ENCODE measurements around the gene ZNF574.
"Not testable (repeated sequence)": the region's sequence is repeated elsewhere in the genome, so short reads cannot be mapped to it uniquely, and the experiment has no call there.

The ZNF574 gene

DNA sequence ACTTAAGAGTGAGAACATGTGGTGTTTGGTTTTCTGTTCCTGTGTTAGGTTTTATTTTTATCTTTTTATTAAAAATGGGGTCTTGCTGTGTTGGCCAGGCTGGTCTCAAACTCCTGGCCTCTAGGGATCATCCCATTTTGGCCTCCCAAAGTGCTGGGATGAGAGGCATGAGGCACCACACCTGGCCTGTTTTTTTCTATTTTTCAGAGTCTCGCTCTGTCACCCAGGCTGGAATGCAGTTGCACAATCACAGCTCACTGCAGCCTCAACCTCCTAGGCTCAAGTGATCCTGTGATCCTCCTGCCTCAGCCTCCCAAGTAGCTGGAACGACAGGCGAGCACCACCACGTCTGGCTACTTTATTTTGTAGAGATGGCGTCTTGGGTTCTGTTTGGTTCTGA is 7.6 kb downstream of the ZNF574 start:
- DNase-seq, result no peak

DNA sequence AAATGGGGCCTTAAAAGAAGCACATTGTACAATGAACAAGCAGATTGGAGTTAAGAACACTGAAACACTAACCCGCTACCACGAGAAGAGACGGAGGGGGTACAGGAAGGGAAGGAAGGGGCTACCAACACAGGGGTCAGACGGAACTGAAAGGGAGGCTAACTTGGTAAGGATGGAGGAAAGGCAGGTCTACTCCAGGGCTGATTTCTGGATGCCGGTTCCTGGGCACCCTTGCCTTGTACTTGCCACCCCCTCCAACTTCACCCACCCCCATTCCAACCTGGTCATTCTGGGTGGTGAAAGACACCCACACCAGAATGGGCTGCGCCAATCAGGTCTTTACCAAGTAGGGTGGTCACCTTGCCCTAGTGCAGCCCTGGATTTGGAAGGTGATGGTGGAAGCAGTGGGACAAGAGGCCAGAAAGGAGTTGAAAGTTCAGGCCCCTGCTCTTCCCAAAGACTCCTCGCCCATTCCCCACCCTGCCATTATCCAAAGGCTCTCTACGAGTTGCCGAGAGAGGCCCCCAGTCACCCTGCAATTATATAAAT is 10.3 kb downstream of the ZNF574 start:
- no peak for DNase-seq

DNA sequence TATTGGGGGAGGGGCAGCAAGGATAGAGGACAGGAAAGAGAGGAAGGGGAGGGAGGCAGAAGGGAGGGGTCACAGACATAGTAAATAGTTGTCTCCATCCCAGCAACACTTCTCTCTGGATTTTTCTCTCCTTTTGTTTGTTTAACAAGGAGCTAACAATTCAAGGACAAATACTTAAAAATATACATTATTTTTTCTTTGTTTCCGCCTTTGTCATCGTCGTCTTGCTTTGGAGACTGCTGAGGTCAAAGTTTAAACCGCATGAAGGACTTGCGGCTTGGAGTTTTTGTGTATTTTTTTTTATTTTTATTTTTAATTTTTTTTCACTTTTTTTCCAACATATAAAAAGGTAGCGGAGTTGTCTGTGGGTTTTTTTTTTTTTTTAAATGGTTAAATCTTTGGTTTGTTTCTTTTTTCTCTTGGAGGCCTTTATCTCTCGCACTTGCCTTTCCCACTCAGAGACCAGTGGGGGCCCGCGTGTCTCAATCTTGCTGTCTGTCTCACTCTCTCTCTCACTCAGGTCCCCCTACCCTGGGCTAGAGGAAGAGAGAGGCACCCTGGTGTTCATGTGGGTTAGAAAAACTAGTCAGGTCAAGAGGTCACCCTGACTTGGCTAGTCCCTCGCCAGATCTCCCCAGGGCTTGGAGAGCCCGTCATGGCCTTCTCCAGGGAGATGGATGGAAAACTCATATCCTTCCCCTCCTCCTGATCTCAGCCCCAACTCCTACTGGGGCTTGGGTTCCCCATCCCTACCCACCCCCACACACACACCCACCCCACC is 11.0 kb downstream of the ZNF574 start:
- no peak for DNase-seq

DNA sequence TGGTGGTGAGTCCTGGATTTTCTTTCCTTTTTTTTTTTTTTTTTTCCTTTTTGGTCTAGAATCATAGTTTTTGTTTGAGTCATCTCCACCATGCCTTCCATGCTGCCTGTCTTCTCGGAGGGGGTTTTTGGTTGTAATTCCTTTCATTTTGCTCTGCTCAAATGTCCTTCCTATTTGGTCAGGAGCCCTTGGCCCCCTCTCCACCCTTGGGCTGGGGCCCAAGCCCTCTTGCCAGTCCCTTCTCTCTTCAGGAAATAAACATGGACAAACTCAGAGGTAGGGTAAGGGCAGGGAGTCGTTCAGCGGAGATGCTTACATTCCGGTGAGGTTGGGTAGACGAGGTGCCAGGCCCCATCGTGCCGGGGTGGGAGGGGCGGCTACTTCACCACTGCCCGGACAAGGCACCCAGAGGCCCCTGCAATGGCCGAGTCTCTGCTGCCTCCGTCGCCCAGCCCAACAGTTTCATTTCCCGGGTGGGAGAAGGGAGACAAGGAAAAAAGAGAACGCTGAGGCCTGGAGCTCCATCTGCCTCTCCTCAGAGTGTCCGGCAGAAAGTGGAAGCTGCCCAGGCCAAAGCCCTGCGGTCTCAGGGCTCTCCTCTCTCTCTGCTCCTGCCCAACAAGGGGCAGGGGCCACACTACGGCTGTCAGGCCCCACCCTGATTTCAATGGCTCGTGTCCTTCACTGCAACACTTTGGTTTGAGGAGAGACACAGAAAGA is 12.7 kb downstream of the ZNF574 start:
- DNase-seq, result no peak

DNA sequence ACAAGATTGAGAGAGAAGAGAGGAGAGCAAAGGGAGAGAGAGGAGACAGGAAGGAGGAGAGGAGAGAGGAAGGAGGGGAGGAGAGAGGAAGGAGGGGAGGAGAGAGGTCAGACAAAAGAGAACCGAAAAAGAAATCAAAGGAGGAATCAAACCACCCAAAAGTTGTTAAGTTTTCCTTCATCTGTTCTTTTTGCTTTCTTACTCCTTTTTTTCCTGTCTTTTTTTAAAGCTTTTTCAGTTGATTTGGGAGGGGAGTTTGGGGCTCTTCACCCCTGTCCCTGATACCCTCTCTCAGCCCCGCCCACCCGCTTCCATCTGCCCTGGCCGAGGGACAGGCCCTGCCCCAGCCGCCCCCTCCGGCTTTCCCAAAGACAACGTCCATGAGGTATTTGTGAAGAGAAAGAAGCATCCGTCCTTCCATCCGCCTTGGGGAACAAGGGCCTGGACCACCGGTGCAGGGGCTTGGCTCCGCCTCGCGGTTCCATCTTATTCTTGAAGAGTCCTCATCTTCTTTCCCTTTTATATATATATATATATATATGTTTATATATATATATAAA is 13.3 kb downstream of the ZNF574 start:
- no peak for DNase-seq

DNA sequence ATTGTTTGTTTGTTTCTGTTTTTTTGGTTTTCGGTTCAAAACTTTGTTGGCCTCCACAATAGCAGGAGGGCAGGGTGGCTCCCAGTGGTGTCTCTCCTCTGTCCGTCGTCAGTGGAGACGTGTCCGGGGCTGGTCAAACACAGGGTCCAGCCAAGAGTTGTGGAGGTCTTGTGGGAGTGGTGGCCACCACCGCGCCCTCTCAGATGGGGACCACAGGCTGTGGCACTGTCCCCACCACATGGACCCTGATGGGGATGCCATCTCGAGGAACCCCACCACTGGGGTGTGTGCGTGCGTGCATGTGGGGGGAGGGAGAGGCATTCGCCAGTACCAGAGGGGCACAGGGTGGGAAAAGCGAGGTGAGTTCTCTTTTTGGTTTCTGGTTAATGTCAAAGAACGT is 13.8 kb downstream of the ZNF574 start:
- DNase-seq, result no peak

DNA sequence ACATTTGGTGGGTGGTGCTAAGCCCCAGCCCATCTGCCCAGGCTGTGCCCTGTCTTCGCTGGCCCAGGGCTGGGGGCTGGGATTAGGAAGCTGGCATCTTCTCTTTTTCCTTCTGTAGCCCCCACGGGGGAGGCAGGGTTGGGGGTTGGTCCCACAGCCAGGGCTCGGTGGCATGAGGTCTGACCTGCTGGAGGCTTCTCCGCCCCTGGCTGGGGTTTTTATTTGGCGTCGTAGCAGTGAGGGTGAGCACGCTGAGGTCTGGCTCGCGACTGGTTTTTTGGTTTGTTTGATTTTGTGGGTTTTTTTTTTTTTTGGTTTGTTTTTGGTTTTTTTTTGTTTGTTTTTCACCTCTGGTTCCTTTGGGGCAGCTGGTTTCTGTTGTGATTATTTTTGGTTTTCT is 14.7 kb downstream of the ZNF574 start:
- peak; percentile 18 for DNase-seq

DNA sequence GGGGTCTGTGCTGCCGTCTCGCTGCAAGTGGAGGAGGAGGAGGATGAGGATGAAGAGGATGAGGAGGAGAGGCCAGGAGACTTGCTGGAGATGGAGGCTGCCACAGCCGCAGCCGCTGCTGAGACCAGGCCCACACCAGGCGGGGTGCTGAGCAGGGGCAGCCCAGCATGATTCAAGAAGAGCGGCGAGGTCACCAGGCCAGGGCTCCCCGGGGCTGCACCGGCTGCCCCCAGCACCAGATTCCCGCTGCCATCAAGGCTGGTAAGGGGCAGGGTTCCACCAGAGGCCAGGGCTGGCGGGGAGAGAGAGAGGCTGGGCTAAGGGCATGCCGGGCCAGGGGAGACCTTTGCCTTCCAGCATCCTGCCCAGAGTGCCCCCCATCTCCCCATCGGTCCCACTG is 15.3 kb downstream of the ZNF574 start:
- no peak for DNase-seq

DNA sequence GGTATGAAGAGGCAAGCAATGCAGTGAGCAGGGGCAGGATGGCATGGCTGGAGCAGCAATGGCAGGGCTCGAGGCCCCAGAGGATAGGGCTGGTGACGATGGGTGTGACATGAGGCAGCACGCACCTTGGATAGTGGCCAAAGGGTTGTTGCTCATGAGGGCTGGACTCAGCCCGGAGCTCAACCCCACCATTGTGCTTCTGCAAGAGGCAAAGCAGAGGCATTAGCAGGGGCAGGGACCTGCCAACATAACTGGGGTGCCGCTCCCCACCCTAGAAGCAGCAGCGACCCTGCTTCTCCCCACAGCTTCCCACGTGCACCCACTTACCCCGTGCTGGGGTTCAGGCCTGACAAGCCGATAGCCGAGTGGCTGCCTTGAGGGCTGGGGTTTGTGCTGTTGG is 15.8 kb downstream of the ZNF574 start:
- DNase-seq, result no peak

DNA sequence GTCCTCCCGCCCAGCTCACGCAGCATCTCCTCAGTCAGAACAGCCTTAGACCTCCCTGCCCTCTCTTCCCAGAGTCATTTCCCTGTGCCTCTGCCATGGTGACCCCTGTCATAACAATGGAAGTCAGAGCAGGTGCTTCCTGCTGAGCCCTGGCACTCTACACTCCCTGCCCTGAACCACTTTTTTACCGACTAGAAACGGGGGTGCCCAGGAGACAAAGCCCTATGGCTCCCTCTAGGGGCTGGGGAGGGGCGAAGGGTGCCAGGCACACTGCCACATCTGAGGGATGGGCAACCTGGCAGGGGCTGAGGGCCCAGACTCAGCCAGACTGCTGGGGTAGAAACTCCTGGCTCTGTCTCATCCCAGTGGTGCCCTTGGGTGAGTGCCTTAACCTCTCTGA is 16.4 kb downstream of the ZNF574 start:
- DNase-seq, result peak; percentile 52

DNA sequence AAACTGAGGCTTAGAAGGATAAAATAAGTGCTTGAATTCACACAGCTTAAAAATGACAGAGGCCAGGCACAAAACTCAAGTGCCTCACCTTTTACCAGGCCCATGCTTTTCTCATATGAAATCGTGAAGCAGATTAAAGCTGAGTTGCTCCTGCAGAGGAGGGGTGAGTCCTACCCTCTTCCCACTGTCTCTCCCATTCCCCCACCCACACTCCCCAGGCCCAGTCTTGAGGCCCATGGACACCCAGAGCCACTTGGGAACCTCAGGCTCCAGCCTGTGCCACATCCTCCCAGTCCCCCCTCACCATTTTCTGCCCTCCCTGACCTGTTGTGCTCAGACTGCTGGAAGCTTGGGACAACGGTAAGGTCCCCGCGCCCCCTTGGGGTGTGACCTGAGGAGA is 17.5 kb downstream of the ZNF574 start:
- DNase-seq, result no peak

DNA sequence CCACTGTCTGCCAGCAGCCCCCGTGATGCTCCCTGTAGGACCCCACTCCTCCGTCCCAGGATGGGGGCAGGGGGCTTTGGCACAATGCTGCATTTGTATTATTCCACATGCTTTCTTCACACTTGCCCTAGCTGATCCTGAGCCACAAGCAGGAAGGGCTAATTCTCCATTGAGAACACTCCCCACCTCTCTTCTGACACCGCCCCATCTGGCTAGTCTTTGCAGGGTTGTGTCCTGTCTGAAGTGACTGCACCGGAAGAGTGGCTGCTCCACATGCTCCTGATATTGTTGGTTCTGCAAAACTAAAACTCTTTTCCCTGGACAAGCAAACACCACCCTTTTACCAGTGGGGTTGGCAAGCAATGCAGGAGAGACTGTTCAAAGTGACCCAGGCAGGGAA is 18.0 kb downstream of the ZNF574 start:
- DNase-seq, result no peak

DNA sequence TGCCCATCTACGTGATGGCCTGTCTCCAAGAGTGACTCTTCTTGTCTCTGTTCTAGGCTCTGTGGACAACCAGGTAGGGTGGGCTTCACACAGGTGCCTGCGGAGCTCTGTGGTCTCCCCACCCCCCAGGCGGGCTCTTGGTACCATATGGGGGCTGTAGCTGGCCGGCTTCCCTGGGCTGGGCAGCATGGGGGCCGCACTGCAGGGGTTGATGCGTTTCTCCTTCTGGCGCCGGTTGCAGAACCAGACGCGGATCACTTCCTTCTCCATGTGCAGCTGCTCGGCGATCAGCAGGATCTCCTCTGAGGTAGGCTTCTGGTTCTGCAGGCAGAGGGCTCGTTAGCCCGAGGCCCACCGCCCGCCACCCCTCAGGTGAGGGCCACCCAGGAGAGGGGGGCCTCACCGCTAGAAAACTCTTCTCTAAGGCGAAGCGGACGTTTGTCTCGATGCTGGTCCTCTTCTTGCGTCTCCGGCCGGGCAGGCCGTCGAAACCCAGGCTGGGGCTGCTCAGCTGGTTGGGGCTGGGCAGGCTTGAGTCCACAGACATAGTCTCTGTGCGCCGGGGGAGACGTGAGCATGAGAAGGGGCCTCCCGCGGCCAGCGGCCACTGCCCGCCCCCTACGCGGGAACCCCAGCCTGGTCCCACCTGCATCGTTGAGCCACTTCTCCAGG is 19.3 kb downstream of the ZNF574 start:
- DNase-seq, result no peak

DNA sequence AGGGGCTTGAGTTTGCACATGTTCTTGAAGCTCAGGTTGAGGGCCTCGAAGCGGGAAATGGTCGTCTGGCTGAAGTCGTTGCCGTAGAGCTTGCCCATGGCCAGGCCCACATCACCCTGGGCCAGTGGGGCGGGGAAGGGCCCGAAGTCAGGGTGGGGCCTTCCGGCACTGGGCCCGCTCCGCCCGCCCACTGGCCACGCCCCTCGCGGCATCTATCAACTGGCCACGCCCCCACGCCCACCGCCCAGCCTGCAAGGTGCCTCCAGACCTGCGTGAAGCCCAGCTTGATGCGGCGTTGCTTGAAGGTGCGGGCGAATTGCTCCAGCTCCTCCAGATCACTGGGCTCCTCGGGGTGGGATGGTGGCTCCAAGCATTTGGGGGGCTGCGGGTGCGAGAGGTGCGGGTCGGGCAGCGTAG is 19.9 kb downstream of the ZNF574 start:
- no peak for DNase-seq

DNA sequence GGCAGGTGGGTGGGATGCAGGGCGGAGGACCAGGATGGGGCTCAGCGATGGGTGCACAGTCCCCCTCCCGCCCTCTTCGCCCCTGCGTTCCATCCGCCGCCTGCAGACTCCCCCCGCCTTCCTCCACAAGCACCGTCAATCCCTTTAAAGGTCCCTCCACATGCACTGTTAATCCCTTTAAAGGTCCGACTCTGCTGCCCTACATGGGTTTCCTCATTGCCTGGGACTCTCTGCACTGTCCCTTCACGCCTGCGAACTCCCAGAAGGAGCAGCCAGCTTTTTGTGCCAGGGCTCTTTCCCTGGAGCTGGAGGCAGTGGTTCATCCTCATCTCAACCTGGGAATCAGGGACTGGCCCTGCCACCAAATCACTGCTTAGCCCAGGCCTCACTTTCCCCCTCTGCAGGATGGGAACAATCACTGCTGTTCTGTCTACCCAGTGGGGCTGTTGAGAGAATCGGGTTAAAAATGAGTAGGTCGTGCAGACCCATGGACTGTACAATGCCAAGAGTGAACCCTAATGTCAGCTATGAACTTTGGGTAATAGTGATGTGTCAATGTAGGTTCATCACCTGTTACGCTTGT is 20.4 kb downstream of the ZNF574 start:
- DNase-seq, result no peak

DNA sequence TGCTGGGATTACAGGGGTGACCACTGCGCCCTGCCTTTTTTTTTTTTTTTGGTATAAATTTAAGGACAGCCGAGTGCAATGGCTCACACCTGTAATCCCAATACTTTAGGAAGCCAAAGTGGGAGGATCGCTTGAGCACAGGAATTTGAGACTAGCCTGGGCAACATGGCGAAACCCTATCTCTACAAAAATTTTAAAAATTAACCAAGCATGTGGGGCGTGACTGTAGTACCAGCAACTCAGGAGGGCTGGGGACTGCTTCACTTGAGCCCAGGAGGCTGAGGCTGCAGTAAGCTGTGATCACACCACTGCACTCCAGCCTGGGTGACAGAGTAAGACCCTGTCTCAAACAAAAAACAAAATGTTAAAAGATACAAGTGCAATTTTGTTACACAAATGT is 21.5 kb downstream of the ZNF574 start:
- DNase-seq, result no peak

DNA sequence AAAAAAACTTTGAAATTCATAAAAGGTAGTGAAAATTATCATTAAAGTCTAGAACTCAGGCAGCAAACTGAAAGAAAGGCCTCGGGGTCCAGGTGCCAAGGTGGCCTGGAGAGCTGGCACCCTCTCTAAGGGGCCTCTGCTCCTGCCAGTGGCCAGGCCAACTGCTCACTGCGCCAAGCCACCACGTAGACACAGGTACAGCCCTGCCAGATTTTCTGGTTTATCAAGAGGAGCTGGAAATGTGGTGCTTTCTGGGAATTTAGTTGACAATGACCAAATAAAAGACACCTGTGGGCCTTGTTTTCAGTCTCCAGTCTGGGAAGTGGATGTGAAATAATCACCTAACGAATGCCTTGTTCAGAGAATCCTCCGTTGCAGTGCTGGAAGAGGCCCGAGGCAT is 22.8 kb downstream of the ZNF574 start:
- DNase-seq, result no peak

DNA sequence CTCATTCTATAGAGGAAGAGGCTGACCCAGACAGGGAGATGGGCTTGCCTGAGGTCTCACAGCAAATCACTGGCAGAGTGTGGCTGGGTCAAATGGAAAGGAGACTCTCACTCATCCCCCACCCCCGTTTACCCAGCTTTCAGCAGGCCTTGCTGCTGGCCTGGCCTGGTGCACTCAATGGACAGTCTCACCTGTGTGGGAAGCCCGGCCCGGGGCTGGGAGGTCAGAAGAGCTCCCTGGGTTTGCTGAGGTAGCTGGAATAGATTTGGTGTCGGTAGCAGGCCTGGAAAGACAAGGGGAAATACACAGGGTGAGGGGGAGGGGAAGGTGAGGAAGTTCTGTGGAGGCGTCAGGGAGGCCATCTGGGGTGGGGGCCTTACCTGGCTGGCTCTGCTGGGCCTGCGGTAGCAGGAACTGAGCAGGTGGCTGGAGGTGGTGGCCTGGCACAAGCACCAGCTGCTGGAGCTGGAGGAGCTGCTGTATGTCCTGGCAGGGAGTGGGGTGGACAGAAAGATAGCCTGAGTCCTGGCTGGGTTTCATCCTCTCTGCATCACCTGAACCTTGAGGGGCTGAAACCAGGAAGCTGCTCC is 23.5 kb downstream of the ZNF574 start:
- DNase-seq, result no peak

DNA sequence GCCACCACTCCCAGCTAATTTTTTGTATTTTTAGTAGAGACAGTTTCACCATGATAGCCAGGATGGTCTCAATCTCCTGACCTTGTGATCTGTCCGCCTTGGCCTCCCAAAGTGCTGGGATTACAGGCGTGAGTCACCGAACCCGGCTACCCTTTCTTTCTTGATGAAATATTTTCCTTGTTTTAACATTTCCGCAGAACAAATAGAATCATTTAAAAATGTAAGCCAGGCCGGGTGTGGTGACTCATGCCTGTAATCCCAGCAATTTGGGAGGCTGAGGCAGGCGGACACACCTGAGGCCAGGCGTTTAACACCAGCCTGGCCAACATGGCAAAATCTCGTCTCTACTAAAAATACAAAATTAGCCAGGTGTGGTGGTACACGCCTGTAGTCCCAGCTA is 24.3 kb downstream of the ZNF574 start:
- DNase-seq, result not testable (repeated sequence)

DNA sequence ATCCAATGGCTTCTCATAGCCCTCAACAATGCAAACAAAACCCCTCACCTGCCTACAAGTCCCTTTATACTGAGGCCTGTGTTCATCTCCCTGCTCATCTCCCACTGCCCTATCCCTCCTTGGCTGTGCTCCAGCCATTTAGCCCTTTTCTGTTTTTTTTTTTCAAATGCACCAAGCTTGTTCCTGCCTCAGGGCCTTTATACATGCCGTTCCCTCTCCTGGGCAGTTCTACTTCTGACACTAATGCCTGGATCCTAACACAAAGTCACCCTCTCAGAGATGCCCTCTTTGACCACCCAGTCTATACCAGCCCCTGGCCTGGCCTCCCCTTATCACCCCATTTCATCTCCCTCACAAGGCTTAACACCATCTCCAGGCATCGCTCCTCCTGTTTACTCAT is 26.9 kb downstream of the ZNF574 start:
- DNase-seq, result no peak

DNA sequence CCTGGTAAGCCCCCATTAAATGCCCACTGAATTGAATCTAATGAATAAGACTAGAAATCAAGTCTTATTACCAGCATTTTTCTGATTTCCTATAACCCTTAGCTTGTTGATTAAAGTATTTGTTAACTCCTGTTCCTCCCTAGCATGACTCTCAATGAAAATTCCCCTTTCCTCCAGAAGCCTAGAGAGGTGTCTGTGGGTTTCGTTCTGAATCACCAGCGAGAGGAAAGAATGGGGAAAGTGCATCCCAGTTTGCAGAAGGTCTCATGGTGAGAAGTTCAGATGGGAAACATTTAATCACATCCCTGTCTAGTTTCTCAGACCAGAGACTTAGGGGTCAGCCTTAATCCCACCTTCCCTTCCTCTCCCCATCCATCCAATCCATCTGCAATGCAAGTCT is 29.4 kb downstream of the ZNF574 start:
- no peak for DNase-seq

DNA sequence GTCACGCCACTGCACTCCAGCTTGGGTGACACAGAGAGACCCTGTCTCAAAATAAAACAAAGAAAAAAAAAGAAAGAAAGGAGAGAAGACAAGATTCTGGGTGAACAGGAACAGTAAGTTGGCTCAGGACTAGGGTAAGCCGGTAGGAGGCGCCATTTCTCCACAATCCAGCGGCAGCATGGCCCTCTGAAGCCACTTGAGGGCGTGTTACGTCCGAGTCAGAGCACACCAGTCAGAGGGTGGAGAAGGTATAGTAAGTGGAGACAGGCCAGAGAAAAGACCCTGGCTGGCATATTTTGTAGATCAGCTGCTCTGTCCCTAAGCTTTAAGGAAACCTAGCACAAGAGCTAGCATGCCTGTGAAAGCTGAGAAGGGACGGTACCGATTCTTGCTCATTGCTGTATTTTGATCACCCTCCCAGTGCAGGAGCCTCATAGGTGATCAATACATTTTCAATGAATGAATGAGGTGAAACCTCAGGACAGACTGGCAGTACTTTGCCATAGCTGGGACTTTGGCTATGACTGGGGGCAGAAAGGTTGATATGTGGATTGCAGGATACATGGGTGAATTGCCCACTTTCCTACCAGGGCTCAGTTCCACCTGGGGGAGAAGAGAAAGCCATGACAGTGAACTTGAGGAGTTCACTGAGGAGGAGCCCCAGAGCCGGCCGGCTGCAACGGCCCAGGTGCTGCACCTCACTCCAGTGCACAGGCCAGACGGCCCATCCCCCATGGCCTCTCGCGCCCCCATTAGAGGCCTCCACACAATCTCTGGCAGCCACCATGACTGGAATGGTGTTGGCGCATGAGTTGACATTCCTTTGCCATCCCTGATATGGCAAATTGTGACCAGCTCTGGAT is 32.8 kb downstream of the ZNF574 start:
- DNase-seq, result peak; percentile 91
